Left forelimb (tissue), 1 donor: Measurements from ENCODE around the gene SH3GL1.

Experiments used
- DNase-seq: peaks from one replicate; pipeline ENCODE4 v3.0.0-alpha.2; 2018; ENCODE audit warnings: low spot score

SH3GL1 gene

DNA sequence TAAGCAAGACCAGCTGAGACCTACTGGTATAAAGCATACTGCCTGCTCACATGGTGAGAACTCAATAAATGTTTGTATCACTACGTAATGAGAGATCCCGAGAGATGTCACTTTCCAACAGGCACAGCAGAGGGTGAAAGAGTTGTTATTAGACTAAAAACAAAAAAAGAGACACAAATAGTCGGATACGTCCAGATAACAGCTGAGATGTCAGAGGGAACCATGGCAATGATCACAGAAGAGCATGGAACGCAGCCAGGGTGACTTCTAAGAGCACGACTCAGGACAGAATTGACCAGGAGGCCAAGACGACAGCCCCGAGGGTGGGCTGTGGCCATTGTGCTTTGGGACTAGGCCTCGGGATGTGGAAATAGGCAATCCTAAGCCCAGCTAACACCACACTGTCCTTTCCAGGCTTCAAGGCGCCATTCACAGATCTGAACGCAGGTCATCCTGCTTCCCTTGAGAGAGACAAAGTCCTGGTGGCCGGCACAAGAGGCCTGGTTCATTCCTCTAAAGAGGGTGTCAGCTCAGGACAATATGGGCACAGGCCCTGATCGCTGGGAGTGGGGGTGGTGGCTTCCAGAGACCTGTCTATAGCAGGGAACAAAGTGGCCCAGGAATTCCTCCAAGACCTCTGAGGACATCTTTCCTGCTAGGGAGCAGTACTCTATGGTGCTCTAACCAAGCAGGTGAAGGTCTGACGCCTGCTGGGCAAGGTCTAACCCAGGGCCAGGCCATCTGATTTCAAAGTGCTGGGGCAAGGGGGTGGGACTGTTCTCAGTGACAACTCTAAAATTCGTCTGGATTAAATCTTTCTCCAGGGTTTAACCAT is 3.2 kb downstream of the SH3GL1 start:
- DNase-seq = no peak

DNA sequence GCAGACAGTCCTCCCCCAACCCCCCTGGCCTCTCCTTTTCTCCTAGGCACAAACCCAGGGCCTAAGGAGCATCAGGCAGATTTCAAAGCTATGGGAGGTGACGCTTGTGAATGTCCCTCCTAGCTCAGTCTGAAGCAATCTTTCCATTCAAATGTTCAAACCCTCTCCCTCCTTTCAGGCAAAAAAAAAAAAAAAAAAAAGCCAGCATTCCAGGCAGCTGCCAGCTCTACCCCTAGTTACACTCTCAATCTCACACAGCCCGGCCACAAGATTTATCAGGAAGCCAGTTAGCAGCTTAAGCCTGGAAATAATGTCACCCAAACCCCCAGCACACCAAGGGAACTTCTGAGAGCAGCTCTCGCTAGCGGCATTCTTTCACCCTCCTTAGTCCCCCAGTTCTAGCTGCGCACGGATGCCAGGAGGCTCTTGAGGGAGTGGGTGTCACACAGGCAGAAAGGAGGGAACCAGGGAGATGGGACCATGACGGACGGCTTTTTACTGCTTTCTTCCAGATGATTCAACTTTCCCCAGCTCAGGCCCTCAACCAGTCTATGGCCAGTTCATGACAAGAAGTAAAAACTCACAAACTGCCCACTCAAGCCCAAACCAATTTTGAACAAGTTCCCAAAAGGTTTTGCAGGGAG is 6.3 kb downstream of the SH3GL1 start:
- DNase-seq = no peak

DNA sequence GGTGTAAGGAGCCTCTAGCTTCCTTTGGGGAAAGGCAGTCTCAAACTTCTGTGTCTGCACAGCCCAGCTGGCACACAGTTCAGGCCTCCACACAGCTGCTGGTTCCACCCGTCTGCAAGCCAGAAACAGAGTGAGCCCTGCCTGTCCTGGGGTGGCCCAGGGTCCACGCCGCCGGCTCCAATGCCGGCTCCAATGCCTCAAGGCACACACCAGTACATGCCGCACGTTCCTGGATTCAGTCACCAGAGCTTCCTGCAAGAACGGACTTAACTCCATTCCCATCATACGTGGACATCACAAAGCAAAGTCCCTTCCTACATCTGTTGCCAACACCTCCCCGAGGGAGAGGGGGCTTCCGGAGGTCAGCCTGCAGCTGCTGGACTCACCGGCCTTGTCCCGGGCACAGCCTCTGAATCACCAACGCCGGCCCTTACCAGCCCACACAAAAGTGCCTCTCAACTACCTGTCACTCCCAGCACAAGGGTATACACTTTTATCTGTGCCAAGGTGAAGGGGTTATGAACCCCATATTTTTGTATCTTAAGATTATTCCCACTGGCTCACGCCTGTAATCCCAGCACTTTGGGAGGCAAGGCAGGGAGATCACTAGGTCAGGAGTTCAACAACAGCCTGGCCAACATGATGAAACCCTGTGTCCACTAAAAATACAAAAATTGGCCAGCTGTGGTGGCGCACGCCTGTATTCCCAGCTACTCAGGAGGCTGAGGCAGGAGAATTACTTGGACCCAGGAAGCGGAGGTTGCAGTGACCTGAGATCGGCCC is 8.5 kb downstream of the SH3GL1 start:
- no peak for DNase-seq

DNA sequence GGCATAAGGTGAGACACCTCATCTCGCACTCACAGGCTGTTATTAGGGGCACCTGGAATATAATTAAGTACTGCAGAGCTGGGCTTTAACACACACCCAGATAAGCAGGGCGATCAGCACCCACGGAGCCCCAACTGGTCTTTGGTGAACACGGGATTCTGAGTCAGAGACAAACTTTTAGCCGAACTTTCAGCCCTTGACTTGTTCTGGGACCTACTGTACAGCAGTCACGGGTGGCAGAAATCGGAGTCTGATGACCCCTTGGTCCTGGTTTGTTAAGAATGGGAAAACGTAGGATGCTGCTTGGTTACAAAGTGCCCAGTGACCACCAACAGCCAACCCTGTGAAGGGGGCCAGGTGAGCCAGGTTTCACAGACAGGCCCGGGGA is 9.0 kb downstream of the SH3GL1 start:
- DNase-seq = no peak

DNA sequence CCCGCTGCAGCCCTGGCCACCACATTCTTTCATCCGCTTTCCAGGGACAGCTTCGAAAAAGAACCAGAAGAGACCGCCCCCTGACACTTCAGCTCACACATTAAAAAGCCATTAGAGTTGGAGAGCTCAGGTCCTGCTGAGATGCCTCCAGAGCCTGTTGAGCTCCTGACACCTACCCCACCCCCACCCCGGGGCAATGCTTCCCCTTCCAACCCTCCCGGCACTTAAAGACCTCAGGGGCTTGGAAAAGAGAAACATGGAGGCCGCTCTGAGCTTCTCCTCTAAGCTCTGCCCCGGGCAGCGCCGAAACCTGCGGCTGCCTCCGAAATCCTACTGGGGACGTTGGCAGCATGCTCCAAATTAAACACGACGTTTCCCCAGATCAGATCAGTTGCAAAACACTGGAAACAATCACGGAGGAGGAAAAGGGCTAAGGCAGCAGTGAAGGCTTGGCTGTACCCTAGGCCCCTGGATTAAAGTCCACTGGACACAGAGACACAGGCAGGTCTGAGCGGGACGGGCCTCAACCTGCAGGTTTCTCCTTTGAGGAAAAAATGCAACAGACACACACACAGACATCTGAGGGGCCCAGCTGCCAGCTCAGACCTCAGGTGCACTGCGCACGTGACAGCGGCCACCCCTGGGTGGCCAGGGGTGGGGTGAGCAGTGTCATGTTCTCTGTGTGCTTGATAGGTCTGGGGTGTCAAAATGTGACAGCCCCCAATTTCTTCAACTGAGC is 9.6 kb downstream of the SH3GL1 start:
- no peak for DNase-seq

DNA sequence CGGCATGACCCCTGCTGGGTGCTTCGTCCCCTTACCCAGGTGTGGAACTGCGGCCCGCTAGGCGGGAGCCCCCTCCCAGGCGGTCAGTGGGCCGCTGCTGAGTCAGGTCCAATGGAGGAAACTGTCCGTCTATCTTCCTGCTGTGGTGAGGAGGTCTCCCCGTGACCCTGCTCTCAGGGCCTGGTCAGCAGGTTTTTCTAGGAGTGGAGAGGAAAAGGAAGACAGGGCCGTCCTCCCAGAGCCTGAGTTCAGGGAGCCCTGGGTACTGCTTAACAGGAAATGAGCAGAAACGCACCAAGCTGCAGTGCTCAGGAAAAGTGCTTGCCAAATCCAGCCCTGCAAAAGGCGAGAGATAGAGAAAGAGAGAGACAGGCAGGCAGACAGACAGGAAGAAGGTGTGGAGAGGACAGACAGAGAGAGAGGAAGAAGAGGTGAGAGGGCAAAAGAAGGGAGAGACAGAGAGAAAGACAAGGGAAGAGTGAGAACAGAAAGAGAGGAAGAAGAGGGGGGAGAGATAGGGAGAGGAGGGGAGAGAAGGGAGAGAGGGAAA is 10.3 kb downstream of the SH3GL1 start:
- DNase-seq = no peak

DNA sequence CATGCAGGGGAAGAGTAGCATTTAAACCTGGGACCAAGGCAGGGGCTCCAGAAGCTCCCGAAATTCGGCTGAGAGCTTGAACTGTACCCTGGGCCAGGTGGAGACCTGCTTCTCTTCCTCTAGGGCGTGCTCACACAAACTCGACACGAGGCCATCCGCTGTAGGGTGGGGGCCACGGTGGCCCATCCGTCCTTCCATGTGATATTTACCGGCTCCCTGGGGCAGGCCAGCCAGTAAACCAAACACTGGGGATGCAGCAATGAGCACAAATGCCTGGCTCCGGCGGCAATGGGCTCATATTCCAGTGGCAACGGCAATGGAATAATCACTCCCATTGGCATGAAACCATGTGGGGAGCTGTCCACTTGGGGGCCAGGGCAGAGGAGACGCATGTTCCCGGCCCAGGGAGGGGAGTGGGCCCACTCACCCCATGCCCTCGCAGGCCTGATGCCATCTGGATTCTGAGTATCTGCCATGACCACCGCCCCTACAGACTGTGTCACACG is 10.8 kb downstream of the SH3GL1 start:
- no peak for DNase-seq

DNA sequence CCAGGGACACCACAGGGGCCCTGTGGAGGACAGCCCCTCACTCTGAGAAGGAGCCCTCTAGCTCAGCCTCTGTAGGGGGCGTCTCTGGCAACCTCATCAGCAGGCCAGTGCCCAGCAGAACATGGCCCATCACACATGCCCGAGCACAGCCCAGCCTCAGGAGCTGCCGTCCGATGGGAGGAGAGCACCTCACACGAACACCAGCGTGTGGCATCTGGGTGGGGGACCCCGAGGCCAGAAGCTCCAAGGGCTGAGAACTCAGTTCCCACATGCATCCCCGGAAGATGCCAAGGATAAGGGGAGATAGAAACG is 11.3 kb downstream of the SH3GL1 start:
- no peak for DNase-seq

DNA sequence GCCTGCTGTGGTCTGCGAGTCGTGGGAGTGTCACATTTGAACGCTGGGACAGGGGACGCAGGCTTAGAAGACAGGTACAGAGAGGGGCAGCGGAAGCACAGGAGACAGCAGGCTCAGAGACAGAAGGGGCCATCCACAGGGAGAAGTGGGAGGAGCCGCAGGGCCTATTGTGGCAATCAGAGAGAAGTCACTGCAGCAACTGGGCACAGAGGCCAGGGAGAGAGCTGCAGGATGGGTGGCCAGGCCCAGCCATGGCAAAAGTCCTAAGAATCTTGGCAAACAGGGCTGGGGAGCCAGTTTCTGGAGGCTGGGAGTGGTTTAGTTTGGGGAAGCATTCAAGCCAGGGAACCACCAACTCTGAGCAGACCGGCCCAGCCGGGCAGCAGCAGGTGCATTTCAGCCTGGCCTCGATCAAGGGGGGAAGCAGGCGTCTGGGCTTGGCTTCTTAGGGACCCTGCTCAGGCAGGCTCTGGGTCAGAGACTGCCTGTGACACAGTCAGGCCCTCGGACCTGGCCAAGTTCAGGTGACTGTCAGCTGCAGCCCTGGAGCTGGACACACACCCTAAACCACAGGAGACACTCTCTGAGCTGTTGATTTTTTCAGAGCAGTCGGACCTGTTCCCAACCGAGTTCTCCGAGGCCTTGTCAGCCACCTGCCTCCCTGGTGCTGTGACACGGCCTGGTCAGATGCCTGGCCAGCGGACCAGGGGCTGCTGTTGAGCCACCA is 11.8 kb downstream of the SH3GL1 start:
- DNase-seq = peak; percentile 64

DNA sequence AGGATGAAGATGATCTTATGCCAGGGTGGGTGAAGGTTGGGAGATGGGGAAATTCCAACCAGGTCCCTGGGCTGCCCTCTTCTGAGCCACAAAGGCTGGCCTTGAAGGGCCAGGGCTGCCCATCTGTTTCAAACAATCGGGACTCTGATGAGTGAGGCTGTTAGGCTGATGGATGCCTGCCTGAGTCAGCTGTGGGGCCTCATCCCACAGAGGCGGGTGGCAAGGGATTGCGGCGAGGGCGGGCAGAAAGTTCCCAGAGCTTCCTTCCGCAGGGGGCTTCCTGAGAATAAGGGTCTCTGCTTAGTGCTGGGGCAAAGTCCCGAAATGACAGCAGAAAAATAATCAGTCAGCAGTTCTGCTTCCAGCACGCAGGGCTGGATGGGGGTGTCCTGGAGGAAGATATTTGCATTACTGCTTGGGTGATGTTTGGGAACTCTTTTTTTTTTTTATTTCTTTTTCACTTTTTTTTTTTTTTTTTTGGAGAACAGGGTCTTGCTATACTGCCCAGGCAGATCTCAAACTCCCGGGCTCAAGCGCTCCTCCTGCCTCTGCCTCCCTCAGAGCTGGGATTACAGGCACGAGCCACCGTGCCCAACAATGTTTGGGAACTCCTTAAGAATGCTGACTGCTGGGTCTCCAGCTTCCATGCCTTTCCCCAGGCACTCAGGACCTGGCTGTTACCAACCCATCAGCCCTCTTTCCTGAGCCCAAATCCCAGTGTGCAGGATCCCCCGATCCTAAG is 14.1 kb downstream of the SH3GL1 start:
- DNase-seq = peak; percentile 57

DNA sequence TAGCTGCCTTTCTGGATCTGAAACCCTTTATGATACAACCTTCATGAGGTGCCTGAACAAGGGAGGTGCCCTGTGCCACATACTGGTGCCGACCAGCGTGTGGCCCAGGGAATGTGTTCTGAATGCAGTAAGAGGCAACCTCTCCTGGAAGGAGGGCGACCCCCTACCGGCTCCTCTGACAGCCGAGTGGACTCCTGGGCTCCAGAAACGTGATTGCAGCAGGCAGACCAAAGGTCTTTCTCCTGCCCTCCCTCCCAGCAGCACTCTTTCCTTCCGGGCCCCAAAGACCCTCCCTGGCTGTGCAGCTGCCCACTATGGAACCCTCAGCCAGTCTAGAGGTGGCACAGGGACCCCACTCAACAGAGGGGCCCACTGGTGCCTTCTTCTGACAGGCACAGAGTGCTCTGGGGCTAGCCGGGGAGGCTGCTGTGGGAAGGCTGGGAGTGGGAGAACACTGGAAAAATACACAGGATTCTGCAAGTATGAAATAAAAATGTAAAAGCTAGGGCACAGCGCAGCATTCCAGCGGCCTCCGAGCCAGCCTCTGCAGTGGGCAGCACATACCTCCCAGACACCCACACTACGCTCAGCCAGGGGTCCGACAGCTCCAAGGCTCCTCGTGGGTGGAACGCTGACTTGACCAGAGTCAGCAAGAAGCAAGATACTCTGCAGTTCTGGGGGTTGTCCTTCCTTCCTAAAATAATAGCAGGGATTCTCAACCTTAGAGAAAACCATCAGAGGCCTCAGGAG is 14.9 kb downstream of the SH3GL1 start:
- peak; percentile 56 for DNase-seq

DNA sequence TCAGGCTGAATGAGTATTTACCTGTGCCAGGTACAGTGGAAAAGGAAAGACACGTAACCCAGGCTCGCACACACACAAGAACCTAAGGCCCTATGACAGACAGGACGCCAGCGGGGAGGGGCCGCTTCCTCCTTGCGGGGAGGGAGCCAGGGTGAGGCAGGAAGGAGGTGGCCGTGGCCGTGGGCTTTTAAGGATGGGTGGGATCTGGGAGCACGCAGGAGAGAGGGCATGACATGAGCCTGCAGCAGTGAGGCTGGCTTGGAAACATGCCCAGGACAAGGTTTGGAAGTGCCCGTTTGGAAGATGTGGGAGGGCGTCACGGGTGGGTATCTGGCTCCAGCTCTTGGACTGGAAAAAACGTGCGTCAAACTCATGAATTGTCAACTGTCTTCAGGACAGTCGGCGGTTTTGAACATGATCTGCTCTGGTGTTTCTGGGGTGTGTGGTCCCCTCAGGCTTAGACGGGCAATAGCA is 20.1 kb downstream of the SH3GL1 start:
- no peak for DNase-seq

DNA sequence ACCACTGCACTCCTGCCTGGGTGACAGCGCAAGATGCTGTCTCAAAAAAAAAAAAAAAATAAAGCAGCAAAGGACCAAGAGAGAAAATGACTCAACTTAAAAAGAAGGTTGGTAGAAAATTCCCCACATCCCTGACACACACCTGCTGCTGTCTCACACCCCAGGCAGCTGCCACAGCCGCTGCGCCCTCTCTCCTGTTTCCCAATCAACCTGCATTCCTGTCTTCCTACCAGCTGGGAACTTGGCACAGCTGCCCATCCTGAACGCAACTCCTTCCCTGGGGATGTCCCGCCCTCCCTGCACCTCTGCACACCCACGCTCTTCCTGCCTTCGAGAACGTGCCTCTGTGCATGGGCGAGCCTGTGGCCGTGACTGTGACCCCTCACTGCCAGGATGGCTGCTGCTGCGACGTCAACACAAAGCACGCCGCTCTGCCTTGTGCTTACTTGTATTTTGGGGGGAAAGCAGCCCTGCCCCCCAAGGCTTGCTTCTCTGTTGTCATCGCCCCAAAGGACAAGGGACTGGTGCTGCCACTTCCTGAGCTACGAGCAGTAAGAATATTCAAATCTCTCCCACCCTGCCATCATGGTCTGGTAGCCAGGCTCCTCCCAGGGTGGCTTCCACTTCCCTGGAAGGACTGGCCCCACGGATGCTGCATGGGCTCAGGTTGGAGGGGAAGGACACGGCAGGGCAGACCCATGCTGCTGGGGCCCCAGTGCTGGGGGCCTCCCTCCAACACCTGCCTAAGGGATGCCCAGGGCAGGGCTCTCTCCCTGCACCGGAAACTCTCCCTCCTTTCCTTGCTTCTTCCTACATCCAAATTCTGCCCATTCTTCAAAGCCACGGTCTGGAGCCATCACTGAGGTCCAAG is 20.7 kb downstream of the SH3GL1 start:
- no peak for DNase-seq

DNA sequence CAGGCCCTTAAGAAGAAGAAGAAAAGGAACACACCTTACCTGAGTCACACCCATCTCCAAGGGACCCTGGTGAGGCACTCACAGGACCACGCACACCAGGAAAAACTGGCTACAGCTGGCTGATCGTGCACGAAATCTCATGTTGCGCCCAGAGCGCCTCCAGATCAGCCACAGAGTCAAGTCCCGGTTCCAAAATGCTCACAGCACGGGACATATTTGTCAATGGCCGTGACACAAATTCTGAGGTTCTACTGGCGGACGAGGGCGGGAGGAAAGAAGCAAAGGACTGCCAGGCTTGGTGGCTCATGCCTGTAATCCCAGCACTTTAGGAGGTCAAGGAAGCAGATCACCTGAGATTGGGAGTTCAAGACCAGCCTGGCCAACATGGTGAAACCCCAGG is 21.5 kb downstream of the SH3GL1 start:
- DNase-seq = no peak

DNA sequence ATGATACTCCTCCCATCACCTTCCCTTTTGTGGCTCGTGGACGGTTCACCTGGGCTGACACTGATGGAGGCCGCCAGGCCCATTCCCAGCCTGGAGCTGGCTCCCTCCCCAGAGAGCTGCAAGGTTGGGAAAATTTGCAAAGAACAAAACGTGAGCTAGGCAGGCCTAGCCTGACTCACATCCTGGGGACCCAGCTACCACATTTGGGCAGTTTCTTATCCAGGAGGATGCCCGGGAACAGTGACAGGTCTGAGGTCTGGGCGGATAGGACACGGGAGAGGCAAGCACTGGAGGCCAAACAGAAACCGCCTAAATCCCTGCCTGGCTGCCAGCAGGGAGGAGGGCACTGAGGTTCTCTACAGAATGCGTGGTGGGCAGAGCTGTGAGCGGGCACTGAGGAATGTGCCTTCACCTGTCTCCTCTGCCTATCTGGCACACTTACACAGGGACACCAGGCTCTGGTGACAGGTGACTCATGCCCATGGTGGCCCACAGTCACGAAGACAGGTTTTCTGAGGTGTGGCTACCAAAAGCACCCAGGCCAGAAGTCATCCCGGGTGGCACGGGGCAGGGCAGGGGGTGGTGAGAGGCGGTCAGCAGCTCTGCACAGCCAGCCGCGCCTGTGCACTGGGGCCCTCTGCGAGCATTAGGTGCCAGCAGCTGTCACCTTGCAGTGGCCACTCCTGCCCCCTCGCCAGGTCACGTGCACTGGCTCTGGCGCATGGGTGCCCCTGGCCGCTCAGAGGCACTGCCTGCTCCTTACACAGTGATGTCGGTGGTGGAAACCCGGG is 23.2 kb downstream of the SH3GL1 start:
- no peak for DNase-seq

DNA sequence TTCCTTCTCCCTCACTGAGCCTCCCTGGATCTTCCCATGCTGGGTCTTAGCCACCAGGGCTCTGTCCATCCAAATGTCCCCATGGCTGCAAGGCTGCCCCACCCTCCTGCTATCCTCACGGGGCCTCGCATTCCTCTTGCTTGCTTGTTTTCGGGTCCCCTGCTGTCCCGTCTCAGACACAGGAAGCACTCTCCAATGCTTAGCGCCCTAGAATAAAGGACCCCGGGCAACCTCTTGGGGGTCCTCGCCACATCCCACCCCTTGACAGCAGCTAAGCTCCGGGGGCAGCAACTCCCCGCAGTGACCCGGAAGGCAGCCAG is 23.7 kb downstream of the SH3GL1 start:
- DNase-seq = no peak

DNA sequence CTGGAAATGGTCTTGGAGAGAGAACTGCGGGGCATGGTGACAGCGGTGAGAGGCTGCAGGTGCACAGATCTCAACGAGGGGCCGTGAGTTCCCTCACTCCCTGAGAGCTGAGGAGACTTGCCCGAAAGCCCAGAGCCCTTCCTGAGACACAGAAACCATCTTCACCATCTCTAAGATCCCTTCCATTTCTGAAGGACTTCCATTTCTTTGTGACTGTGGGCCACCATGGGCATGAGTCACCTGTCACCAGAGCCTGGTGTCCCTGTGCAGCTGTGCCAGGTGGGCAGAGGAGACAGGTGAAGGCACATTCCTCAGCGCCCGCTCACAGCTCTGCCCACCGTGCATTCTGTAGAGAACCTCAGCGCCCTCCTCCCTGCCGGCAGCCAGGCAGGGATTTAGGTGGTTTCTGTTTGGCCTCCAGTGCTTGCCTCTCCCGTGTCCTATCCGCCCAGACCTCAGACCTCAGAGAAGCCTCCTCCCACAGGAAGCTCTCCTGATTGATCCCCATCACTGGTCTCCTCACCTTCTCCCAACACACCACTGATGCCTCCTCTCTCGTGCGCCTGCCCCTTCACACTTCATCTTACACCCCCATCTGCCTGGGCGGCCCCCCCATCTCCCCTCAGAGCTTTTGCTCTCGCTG is 24.2 kb downstream of the SH3GL1 start:
- no peak for DNase-seq
